WTC11 (cell line): Measurements from ENCODE around the gene ZNF22. TPM values are rescaled to one million over a fixed set of nuclear protein-coding genes. Genes with fewer than 3 reads are reported as not detected.

Source experiments
- ATAC-seq: fragments of 200-7000 bp; cut with Tn5 transposase; 2 replicates; pipeline ENCODE4 v1.10.0; 2021; ENCODE audit warnings: mild to moderate bottlenecking, moderate library complexity
- CTCF ChIA-PET: fragments of 300-600 bp; sonication (Branson Sonifier 250); formaldehyde crosslinking; loops from one replicate; lab custom pipeline; 2021; ENCODE audit warnings: antibody characterized with exemption; lab: Charles Lee
- POLR2A ChIA-PET: fragments of 350-600 bp; sonication (Branson Sonifier 250); formaldehyde crosslinking; loops from one replicate; lab custom pipeline; 2021; ENCODE audit warnings: antibody characterized with exemption; lab: Charles Lee
- DNase-seq: peaks from one replicate; pipeline ENCODE4 v3.0.0; 2021; ENCODE audit warnings: low spot score
- H3K27ac Mint-ChIP-seq: 2 replicates; pipeline ENCODE4 v1.8.0; 2021; ENCODE audit warnings: mixed read lengths
- H3K27me3 Mint-ChIP-seq: 2 replicates; pipeline ENCODE4 v1.8.0; 2021; ENCODE audit warnings: low read depth, mild to moderate bottlenecking, moderate library complexity, mixed read lengths
- H3K36me3 Mint-ChIP-seq: 2 replicates; pipeline ENCODE4 v1.8.0; 2021; ENCODE audit warnings: mixed read lengths
- H3K4me1 Mint-ChIP-seq: 2 replicates; pipeline ENCODE4 v1.8.0; 2022; ENCODE audit warnings: mixed read lengths
- H3K4me3 Mint-ChIP-seq: 2 replicates; pipeline ENCODE4 v1.8.0; 2021; ENCODE audit warnings: mild to moderate bottlenecking, moderate library complexity, mixed read lengths
- H3K9me3 Mint-ChIP-seq: 2 replicates; pipeline ENCODE4 v1.8.0; 2021; ENCODE audit warnings: mixed read lengths
- ETV6 ChIP-seq: sonication (generic); formaldehyde crosslinking; IDR thresholded peaks from 2 replicates; pipeline ENCODE4 v1.8.1; 2022; ENCODE audit warnings: mild to moderate bottlenecking, missing genetic modification reagents
- FOXK1 ChIP-seq: sonication (generic); formaldehyde crosslinking; IDR thresholded peaks from 2 replicates; pipeline ENCODE4 v1.8.0; 2022; ENCODE audit warnings: mild to moderate bottlenecking, moderate library complexity, missing genetic modification reagents
- GABPB1 ChIP-seq: sonication (generic); formaldehyde crosslinking; IDR thresholded peaks from 2 replicates; pipeline ENCODE4 v1.8.1; 2023; ENCODE audit warnings: mild to moderate bottlenecking, missing genetic modification reagents
- GTF2I ChIP-seq: fragments of 250-450 bp; sonication (Bioruptor Pico); conservative IDR thresholded peaks from 2 replicates; pipeline ENCODE4 v1.4.0; 2021; ENCODE audit warnings: mild to moderate bottlenecking
- HMGA2 ChIP-seq: fragments of 250-450 bp; sonication (Bioruptor Pico); IDR thresholded peaks from 2 replicates; pipeline ENCODE4 v1.4.0; 2021; ENCODE audit warnings: mild to moderate bottlenecking, moderate library complexity
- NR1H2 ChIP-seq: sonication (generic); formaldehyde crosslinking; IDR thresholded peaks from 2 replicates; pipeline ENCODE4 v1.9.0; 2021; ENCODE audit warnings: mild to moderate bottlenecking, moderate library complexity, missing genetic modification reagents
- OVOL2 ChIP-seq: fragments of 250-450 bp; sonication (Bioruptor Pico); IDR thresholded peaks from 2 replicates; pipeline ENCODE4 v1.9.0; 2021; ENCODE audit warnings: mild to moderate bottlenecking, borderline replicate concordance
- SMAD3 ChIP-seq: sonication (generic); formaldehyde crosslinking; IDR thresholded peaks from 2 replicates; pipeline ENCODE4 v1.8.0; 2022; ENCODE audit warnings: missing genetic modification reagents, mild to moderate bottlenecking, borderline replicate concordance
- TEAD1 ChIP-seq: sonication (generic); formaldehyde crosslinking; IDR thresholded peaks from 2 replicates; pipeline ENCODE4 v1.8.0; 2022; ENCODE audit warnings: mild to moderate bottlenecking, missing genetic modification reagents
- ZNF121 ChIP-seq: sonication (generic); formaldehyde crosslinking; IDR thresholded peaks from 2 replicates; pipeline ENCODE4 v1.8.0; 2023; ENCODE audit warnings: missing genetic modification reagents
- ZNF219 ChIP-seq: sonication (generic); formaldehyde crosslinking; IDR thresholded peaks from 2 replicates; pipeline ENCODE4 v1.8.0; 2023; ENCODE audit warnings: missing genetic modification reagents, mild to moderate bottlenecking, borderline replicate concordance
- ZNF232 ChIP-seq: sonication (generic); formaldehyde crosslinking; IDR thresholded peaks from 2 replicates; pipeline ENCODE4 v1.8.0; 2022; ENCODE audit warnings: mild to moderate bottlenecking, missing genetic modification reagents
- ZNF416 ChIP-seq: fragments of 250-450 bp; sonication (Bioruptor Pico); IDR thresholded peaks from 2 replicates; pipeline ENCODE4 v1.9.0; 2021; ENCODE audit warnings: mild to moderate bottlenecking, inconsistent platforms
- total RNA-seq: library from RNA; stranded (reverse); gene quantifications from 3 replicates; pipeline ENCODE4 v1.2.3, GENCODE V29; 2021
- TF ChIP-seq, protein P1 (sequence below): sonication (generic); formaldehyde crosslinking; IDR thresholded peaks from 2 replicates; pipeline ENCODE4 v1.8.1; 2022; ENCODE audit warnings: low read depth, missing genetic modification reagents, borderline replicate concordance
- TF ChIP-seq, protein P2 (sequence below): sonication (generic); formaldehyde crosslinking; IDR thresholded peaks from 2 replicates; pipeline ENCODE4 v1.8.0; 2022; ENCODE audit warnings: mild to moderate bottlenecking, missing genetic modification reagents
- TF ChIP-seq, protein P3 (sequence below): sonication (generic); formaldehyde crosslinking; IDR thresholded peaks from 2 replicates; pipeline ENCODE4 v1.8.1; 2023; ENCODE audit warnings: mild to moderate bottlenecking, missing genetic modification reagents
- TF ChIP-seq, protein P4 (sequence below): sonication (generic); formaldehyde crosslinking; IDR thresholded peaks from 2 replicates; pipeline ENCODE4 v1.8.0; 2023; ENCODE audit warnings: mild to moderate bottlenecking, missing genetic modification reagents
- TF ChIP-seq, protein P5 (sequence below): sonication (generic); formaldehyde crosslinking; IDR thresholded peaks from 2 replicates; pipeline ENCODE4 v1.8.0; 2023; ENCODE audit warnings: missing genetic modification reagents
- TF ChIP-seq, protein P6 (sequence below): sonication (generic); formaldehyde crosslinking; IDR thresholded peaks from 2 replicates; pipeline ENCODE4 v1.8.0; 2022; ENCODE audit warnings: missing genetic modification reagents
- TF ChIP-seq, protein P7 (sequence below): sonication (generic); formaldehyde crosslinking; IDR thresholded peaks from 2 replicates; pipeline ENCODE4 v1.8.1; 2022; ENCODE audit warnings: mild to moderate bottlenecking, moderate library complexity, missing genetic modification reagents

ZNF22 gene
- total RNA-seq, 1 experiment from 2014 or later = 31.0 TPM

DNA sequence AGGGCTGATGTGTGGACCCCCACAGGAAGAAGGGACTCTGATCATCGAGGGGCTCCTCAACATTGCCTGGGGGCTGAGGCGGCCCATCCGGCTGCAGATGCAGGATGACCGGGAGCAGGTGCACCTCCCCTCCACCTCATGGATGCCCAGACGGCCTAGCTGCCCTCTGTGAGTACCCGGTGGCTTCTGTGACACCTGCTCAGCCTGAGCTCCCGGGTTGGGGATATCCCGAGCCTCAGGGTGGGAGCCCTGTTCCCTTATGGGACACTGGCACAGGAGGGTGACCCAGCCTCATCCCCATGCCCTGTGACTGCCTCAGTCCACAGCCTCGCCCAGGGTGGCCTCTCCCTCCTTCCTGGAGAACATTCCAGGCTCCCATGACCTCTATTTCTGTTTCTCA, 18.2 kb upstream of the ZNF22 start (continued):
- TF ChIP-seq ZNF232 (CRISPR knock-in tag) (no peak), OVOL2 (no peak), HMGA2 (no peak), GABPB1 (no peak), NR1H2 (CRISPR knock-in tag) (no peak), FOXK1 (CRISPR knock-in tag) (no peak), ETV6 (CRISPR knock-in tag) (no peak), ZNF416 (CRISPR knock-in tag) (no peak), ZNF219 (CRISPR knock-in tag) (no peak)
- TF ChIP-seq, protein P1, sequence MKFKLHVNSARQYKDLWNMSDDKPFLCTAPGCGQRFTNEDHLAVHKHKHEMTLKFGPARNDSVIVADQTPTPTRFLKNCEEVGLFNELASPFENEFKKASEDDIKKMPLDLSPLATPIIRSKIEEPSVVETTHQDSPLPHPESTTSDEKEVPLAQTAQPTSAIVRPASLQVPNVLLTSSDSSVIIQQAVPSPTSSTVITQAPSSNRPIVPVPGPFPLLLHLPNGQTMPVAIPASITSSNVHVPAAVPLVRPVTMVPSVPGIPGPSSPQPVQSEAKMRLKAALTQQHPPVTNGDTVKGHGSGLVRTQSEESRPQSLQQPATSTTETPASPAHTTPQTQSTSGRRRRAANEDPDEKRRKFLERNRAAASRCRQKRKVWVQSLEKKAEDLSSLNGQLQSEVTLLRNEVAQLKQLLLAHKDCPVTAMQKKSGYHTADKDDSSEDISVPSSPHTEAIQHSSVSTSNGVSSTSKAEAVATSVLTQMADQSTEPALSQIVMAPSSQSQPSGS (CRISPR knock-in tag) = no peak
- TF ChIP-seq, protein P2, sequence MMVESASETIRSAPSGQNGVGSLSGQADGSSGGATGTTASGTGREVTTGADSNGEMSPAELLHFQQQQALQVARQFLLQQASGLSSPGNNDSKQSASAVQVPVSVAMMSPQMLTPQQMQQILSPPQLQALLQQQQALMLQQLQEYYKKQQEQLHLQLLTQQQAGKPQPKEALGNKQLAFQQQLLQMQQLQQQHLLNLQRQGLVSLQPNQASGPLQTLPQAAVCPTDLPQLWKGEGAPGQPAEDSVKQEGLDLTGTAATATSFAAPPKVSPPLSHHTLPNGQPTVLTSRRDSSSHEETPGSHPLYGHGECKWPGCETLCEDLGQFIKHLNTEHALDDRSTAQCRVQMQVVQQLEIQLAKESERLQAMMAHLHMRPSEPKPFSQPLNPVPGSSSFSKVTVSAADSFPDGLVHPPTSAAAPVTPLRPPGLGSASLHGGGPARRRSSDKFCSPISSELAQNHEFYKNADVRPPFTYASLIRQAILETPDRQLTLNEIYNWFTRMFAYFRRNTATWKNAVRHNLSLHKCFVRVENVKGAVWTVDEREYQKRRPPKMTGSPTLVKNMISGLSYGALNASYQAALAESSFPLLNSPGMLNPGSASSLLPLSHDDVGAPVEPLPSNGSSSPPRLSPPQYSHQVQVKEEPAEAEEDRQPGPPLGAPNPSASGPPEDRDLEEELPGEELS (CRISPR knock-in tag) = no peak
- TF ChIP-seq, protein P3, sequence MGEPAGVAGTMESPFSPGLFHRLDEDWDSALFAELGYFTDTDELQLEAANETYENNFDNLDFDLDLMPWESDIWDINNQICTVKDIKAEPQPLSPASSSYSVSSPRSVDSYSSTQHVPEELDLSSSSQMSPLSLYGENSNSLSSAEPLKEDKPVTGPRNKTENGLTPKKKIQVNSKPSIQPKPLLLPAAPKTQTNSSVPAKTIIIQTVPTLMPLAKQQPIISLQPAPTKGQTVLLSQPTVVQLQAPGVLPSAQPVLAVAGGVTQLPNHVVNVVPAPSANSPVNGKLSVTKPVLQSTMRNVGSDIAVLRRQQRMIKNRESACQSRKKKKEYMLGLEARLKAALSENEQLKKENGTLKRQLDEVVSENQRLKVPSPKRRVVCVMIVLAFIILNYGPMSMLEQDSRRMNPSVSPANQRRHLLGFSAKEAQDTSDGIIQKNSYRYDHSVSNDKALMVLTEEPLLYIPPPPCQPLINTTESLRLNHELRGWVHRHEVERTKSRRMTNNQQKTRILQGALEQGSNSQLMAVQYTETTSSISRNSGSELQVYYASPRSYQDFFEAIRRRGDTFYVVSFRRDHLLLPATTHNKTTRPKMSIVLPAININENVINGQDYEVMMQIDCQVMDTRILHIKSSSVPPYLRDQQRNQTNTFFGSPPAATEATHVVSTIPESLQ = no peak

DNA sequence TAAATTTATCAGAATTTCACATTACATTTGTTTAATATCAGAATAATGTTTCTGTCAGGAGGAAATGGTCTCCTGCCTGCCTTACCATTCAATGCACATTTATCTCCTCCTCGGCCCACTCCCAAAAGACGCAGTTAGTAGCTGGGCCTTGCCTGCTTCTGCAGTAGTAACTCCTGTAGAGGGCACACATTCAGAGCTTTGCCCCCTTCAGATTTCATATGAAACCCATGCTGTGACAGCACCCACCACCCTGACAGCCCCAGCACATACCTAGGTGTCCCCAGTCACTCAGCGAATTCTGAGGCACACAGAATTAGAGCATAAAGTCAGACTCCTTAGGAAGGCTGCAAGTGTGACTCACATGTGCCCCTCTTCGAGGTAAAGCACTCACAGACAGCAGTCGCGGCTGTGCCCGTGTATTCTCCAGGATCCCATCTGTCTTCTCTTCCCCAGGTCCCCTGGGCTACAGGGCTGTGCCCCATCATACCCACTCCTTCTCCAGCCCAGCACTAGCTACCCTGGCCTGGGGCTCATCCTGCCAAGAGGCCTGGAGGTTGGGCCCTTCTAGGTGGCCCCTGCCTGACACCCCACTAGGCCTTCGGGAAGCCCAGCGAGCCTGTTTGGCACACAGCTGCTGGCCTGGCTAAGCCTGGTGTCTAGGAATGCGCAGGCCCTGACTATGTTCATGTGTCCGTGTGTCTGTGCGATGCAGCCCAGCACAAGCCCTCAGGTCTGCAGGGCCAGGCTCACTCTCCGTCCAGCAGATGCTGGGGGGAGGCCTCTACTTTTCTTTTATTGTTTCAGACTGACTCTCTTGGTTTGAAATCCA, 17.4 kb upstream of the ZNF22 start:
- ATAC-seq (no peak), DNase-seq (no peak)
- TF ChIP-seq ZNF121 (CRISPR knock-in tag) = no peak
- TF ChIP-seq SMAD3 (CRISPR knock-in tag) = no peak
- TF ChIP-seq, protein P4, sequence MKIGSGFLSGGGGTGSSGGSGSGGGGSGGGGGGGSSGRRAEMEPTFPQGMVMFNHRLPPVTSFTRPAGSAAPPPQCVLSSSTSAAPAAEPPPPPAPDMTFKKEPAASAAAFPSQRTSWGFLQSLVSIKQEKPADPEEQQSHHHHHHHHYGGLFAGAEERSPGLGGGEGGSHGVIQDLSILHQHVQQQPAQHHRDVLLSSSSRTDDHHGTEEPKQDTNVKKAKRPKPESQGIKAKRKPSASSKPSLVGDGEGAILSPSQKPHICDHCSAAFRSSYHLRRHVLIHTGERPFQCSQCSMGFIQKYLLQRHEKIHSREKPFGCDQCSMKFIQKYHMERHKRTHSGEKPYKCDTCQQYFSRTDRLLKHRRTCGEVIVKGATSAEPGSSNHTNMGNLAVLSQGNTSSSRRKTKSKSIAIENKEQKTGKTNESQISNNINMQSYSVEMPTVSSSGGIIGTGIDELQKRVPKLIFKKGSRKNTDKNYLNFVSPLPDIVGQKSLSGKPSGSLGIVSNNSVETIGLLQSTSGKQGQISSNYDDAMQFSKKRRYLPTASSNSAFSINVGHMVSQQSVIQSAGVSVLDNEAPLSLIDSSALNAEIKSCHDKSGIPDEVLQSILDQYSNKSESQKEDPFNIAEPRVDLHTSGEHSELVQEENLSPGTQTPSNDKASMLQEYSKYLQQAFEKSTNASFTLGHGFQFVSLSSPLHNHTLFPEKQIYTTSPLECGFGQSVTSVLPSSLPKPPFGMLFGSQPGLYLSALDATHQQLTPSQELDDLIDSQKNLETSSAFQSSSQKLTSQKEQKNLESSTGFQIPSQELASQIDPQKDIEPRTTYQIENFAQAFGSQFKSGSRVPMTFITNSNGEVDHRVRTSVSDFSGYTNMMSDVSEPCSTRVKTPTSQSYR (CRISPR knock-in tag) = no peak
- TF ChIP-seq, protein P5, sequence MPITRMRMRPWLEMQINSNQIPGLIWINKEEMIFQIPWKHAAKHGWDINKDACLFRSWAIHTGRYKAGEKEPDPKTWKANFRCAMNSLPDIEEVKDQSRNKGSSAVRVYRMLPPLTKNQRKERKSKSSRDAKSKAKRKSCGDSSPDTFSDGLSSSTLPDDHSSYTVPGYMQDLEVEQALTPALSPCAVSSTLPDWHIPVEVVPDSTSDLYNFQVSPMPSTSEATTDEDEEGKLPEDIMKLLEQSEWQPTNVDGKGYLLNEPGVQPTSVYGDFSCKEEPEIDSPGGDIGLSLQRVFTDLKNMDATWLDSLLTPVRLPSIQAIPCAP (CRISPR knock-in tag) = no peak
- TF ChIP-seq, protein P6, sequence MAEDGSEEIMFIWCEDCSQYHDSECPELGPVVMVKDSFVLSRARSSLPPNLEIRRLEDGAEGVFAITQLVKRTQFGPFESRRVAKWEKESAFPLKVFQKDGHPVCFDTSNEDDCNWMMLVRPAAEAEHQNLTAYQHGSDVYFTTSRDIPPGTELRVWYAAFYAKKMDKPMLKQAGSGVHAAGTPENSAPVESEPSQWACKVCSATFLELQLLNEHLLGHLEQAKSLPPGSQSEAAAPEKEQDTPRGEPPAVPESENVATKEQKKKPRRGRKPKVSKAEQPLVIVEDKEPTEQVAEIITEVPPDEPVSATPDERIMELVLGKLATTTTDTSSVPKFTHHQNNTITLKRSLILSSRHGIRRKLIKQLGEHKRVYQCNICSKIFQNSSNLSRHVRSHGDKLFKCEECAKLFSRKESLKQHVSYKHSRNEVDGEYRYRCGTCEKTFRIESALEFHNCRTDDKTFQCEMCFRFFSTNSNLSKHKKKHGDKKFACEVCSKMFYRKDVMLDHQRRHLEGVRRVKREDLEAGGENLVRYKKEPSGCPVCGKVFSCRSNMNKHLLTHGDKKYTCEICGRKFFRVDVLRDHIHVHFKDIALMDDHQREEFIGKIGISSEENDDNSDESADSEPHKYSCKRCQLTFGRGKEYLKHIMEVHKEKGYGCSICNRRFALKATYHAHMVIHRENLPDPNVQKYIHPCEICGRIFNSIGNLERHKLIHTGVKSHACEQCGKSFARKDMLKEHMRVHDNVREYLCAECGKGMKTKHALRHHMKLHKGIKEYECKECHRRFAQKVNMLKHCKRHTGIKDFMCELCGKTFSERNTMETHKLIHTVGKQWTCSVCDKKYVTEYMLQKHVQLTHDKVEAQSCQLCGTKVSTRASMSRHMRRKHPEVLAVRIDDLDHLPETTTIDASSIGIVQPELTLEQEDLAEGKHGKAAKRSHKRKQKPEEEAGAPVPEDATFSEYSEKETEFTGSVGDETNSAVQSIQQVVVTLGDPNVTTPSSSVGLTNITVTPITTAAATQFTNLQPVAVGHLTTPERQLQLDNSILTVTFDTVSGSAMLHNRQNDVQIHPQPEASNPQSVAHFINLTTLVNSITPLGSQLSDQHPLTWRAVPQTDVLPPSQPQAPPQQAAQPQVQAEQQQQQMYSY (CRISPR knock-in tag) = no peak
- TF ChIP-seq TEAD1 (CRISPR knock-in tag) = no peak
- TF ChIP-seq, protein P3 = no peak
- TF ChIP-seq GTF2I (CRISPR knock-in tag) = no peak
- TF ChIP-seq, protein P7, sequence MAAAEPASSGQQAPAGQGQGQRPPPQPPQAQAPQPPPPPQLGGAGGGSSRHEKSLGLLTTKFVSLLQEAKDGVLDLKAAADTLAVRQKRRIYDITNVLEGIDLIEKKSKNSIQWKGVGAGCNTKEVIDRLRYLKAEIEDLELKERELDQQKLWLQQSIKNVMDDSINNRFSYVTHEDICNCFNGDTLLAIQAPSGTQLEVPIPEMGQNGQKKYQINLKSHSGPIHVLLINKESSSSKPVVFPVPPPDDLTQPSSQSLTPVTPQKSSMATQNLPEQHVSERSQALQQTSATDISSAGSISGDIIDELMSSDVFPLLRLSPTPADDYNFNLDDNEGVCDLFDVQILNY (CRISPR knock-in tag) = no peak
- H3K9me3 Mint-ChIP-seq = no peaks in the 10 kb centered on the region
- H3K4me1 Mint-ChIP-seq = peaks cover 61% of the 10 kb centered on the region
- ChIA-PET CTCF (interaction anchor here (0.6 to 1.2 kb wide), 3 partner anchors 9 to 17 kb away, joined by 3 to 4 read pairs (median 3); no protein-coding TSS in a partner anchor), POLR2A (no interaction called here)
- H3K27me3 Mint-ChIP-seq = peaks cover 2% of the 10 kb centered on the region; the same call in 1 of the 2 replicates
- no peaks in the 10 kb centered on the region for H3K36me3 Mint-ChIP-seq
- 0 out of 2 replicates have a peak overlapping the region, but pooled peaks have one; percentile 45 for H3K27ac Mint-ChIP-seq
- H3K4me3 Mint-ChIP-seq = no peak overlapping the region
